GM12891 (cell line): Measurements from ENCODE around the gene CABLES2.

Experiments used
- DNase-seq: peaks from one replicate; pipeline ENCODE4 v3.0.0; 2011; ENCODE audit warnings: low spot score; ENCODE audit not compliant: insufficient read length
- FAIRE-seq: peaks from 2 replicates; lab custom pipeline; 2011; peaks lifted over from hg19 to GRCh38; lab: Jason Lieb, UNC
- PAX5 ChIP-seq: IDR thresholded peaks from 2 replicates; pipeline ENCODE4 v1.6.1; 2011; ENCODE audit warnings: low read length, moderate library complexity, mild to moderate bottlenecking; ENCODE audit not compliant: insufficient read depth, severe bottlenecking
- POLR2A ChIP-seq: IDR thresholded peaks from 2 replicates; pipeline ENCODE4 v1.6.1; 2011; ENCODE audit warnings: low read depth, low read length, control low read depth
- POLR2AphosphoS5 ChIP-seq: IDR thresholded peaks from 2 replicates; pipeline ENCODE4 v1.6.1; 2011; ENCODE audit warnings: low read depth, low read length, control low read depth
- POU2F2 ChIP-seq: IDR thresholded peaks from 2 replicates; pipeline ENCODE4 v1.6.1; 2011; ENCODE audit warnings: low read depth, mild to moderate bottlenecking, control low read depth, low read length, moderate library complexity
- SPI1 ChIP-seq: IDR thresholded peaks from 2 replicates; pipeline ENCODE4 v1.6.1; 2011; ENCODE audit warnings: low read depth, low read length, control low read depth
- TAF1 ChIP-seq: IDR thresholded peaks from 2 replicates; pipeline ENCODE4 v1.6.1; 2011; ENCODE audit warnings: low read depth, low read length, control low read depth

Gene CABLES2

DNA sequence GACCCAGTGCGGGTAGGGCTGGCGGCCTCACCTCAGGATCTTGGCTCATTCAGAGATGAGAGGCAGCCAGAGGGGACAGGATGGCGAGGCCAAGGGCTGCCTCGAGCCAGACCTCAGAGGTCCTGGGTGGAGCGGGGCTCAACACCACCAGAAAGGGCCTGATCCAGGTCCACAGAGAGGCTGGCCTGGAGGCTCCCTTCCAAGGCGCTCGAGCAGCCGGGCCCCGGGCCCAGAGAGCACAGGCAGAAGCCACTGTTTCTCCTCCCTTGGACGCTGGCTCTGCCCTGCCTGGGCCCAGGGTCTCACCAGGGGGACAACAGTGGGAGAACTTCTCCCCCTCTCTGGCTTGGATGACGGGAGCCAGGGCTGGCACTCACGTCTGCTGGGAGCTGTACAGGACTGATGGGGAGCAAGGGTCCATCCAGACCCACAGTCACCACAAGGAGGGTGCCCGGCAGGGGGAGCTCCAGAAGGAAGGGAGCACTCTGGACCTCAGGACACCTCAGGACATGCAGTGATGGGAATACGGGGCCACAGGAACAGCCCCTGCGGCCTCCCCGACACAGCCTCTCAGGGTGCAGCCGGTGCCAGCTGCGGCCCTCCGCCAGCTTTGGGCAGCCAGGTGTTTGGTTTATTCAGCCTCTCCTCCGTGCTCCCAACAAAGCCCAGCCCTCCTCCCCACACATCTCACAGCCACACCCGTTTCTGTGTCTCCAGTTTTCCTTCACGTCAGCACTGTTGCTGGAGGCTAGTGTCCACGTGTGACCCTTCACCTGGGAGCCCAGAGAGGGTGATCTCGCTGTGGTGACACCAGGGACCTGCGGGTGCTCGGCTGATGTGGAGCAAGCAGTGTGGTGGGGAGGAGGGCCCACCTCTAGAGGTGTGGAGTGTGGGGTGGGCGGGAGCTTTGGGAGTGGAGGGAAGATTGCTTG is 11.5 kb downstream of the CABLES2 start:
- no peak for DNase-seq
- no peak for FAIRE-seq
- no peak for TF ChIP-seq POLR2A
- no peak for TF ChIP-seq SPI1
- no peak for TF ChIP-seq PAX5
- no peak for TF ChIP-seq POU2F2
- no peak for TF ChIP-seq POLR2AphosphoS5
- no peak for TF ChIP-seq TAF1

DNA sequence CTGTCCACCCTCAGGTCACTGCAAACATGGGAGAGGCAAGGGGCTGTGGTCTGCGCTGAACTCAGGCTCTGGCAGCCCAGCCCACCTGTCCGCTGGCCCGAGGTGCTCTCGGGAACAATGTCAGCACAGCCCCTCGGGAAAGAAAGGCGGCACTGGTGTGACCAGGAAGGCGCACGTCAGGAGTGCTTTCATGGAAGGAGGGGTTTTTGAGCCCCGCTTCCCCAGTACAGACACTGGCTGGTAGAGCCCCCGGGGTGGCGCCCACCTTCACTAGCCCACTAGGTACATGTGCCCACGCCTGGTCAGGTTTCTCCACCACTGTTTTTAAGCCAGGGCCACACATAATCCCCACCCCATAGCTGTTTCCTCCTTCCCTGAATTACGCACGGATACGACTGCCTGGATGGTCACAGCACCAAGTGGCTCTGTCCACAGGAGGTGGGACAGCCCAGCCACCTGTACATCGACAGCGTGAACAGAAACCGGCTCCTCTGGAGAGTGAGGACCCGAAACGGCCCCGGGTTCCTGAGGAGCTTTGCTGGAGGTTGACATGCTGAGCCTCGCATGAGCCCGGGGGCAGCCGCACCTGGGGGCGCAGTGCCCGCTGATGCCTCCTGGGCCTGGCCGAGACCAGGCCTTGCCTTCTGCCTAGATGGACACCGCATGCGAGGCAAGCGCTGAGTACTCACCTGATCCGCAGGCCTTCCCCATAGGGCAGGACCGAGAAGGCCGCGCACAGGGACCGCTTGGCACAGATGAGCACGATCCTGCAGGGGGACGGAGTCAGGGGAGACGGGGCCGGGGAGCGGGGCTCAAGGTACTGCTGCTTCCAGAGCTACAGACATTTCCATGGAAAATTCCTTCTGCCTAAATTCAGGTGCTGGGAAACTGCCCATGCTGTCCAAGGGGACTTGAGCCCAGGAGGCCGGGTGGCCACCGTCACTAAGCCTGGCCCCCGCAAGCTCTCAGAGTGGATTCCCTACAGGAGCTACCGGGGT is 12.5 kb downstream of the CABLES2 start:
- DNase-seq (no peak), FAIRE-seq (no peak)
- TF ChIP-seq PAX5 (no peak), SPI1 (no peak), POLR2A (no peak), TAF1 (no peak), POLR2AphosphoS5 (no peak), POU2F2 (no peak)

DNA sequence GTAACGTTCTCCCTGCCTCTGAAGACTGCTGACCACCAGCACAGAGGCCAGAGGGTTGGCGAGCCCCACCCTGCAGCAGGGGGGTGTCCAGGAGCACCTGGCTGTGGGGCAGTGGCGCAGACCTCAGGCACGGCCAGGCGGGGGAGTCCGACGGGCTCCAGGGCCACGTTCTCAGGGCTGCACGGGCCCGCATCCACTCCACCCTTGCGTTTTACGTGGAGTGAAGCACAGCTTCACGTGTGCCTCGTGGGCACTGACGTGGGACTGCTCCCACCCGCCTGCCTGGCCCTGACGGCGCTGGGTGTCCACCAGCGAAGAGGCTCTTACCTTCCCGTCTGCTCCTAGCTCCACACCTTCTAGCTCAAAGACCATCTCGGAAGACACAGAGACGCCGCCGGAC is 13.3 kb downstream of the CABLES2 start:
- no peak for TF ChIP-seq SPI1
- TF ChIP-seq POU2F2: no peak
- TF ChIP-seq POLR2A: no peak
- TF ChIP-seq TAF1: no peak
- TF ChIP-seq POLR2AphosphoS5: no peak
- no peak for TF ChIP-seq PAX5
- DNase-seq (no peak), FAIRE-seq (no peak)

DNA sequence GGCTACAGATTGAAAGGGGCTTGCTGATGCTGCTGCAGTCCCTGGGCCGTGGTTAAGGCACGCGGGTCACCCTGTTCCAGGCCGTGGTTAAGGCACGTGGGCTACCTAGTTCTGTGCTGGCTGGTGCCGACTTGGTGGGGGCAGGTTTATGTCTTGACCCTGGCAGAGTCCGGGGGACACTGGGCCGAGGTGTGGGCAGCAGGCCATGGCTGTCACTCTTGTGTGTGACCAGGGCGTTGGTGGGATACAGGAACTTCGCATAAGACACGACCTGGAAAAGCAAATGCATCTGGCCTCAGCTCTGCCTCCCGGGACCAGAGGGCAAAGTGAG is 13.8 kb downstream of the CABLES2 start:
- DNase-seq (no peak), FAIRE-seq (no peak)
- no peak for TF ChIP-seq POU2F2
- TF ChIP-seq SPI1: no peak
- TF ChIP-seq POLR2AphosphoS5: no peak
- no peak for TF ChIP-seq POLR2A
- TF ChIP-seq PAX5: no peak
- no peak for TF ChIP-seq TAF1

DNA sequence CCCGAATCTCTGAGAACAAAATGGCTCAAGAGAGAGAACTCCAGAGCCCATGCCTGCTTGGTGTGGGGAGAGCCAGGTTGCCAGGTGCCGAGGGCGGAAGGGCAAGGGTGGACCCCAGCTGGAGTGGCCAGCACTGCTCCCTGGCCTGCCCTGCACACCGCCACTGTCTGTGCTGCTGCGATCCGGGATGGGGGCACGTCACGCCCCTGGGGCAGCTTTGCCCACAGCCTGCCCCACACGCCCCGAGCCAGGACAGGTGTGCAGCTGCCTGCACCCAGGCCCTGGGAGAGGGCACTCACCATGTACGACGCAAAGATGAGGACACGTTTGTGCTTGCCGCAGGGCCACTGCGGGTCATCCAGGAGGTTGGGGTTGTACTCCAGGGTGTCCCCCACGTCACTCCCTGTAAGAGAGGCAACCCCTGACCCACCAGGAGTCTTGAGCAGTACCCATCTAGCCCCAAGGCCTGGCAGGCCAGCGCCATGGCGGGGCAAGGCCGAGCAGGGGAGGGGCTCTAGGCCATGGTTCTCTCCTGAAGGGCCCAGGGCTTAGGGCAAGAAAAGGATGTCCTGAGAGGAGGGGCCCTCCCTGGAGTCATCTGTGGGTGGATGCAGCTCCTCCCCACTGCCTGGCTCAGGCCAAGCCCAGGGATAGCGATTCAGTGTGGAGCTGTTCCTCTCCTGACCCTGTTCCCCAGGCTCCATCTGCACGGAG is 14.3 kb downstream of the CABLES2 start:
- FAIRE-seq (no peak), DNase-seq (no peak)
- TF ChIP-seq POLR2A (no peak), POLR2AphosphoS5 (no peak; the same call in 1 of the 2 replicates), SPI1 (no peak), POU2F2 (no peak), PAX5 (no peak), TAF1 (no peak)

DNA sequence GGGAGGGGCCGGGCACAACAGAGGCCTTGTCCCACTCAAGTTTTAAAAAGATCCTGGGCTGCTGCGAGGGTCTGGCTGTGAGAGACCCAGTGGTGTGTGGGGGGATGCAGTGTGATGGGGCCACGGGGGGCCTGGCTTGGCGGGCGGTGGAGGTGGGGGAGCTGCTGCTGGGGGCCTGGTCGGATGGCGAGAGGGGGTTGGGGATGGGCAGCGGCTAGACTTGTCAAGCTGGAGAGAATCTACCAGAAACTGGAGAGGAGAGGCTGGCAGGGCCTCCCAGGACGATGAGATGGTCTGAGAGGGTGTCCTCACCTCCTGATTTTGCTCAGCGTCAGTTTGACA is 15.0 kb downstream of the CABLES2 start:
- FAIRE-seq: no peak
- TF ChIP-seq PAX5 (no peak), POLR2A (no peak), SPI1 (no peak), POU2F2 (no peak), POLR2AphosphoS5 (no peak), TAF1 (no peak)
- DNase-seq: no peak

DNA sequence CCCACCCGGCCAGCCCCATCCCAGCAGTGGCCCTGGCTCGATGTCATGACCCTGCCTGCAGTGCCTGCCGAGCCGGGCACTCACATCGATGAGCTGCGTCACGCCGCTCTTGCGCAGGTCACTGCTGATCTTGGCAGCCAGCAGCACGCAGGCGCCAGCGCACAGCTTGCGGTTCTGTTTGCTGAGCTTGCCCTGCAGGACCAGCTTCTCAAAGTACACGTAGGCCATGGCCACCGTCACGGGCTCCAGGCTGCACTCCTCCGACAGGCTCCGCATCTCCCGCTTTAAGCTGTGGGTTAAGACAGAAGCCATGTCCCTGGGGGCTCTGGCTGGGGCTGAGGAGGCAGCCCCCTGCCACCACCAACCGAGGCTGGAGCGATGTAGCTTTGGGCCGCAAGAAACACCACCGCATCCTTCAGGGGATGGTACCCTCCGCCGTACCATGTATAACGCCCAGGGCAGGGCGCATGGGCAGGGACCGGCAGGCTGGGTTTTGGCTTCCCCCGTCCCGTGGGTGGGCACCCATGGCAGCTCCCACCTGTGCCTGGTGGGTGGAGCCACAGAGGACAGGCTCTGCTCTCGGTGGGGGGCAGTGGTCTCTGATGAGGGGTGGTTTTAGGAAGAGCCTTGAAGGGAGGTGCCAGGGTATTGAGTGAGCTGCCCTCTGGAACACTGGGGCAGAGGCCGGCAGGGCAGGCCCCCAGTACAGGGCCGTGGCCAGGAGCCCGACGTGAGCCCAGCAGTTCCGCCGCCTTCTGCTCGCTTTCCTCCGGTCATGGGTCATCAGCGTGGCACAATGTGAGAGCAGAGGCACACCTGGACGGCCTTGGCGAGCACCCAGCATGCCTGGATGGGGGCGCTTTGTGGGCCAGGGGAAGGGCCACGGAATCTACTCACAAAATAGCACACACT is 15.7 kb downstream of the CABLES2 start:
- TF ChIP-seq POLR2AphosphoS5 (peak; percentile 51; the same call in 1 of the 2 replicates), SPI1 (no peak)
- no peak for DNase-seq
- FAIRE-seq: no peak

DNA sequence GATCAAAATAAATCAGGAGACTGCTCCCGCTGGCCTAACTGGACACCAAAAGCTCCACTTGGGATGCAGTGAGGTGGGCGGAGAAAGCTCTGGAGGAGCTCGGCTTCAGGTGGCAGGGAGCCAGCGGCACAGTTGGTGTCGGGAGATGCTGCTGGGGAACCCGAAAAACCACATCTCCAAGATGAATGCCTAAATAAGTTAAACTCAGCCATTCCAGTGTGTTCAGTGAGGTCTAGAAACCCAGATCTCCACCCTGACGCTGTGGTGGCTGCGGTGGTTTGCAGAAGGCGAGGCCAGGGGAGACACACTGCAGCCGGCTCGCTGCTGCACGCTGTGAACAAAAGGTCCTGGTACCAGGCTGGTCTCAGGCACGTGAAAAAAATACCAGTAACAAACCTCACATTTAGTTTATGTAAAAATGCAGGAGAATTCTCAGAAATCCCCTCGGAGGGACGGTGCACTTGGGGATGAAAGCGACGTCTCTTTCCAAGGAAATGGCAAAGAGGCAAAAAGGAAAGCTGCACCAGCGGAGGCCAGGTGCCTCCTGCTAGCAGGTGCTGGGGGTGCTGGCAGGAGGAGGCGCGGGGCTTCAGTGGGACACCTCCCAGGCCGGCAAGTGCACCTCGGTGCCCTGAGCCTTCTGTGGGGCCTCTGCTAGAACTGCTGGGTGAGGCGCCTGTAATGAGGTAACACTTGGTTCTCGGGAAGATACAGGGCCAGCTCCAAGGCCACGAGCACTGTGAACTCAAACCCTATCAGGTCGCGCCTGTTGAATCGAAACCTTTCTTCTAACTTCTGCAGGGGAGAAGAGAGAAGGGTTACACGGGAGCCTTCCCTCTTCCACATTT is 16.5 kb downstream of the CABLES2 start:
- peak; percentile 20; the same call in 1 of the 2 replicates for TF ChIP-seq POLR2A
- TF ChIP-seq POLR2AphosphoS5: no peak
- no peak for TF ChIP-seq SPI1
- no peak for TF ChIP-seq PAX5
- no peak for TF ChIP-seq TAF1
- no peak for TF ChIP-seq POU2F2
- FAIRE-seq (no peak), DNase-seq (no peak)
